HepG2 (cell line): ENCODE results near the gene TPSB2. TPM values are rescaled to one million over a fixed set of nuclear protein-coding genes. Genes with fewer than 3 reads are reported as not detected.

Experiments
- AKAP8 ChIP-seq: sonication (generic); formaldehyde crosslinking; IDR thresholded peaks from 2 replicates; pipeline ENCODE4 v1.5.1; 2020; ENCODE audit warnings: mild to moderate bottlenecking, missing genetic modification reagents
- HNRNPH1 ChIP-seq: fragments of 200-400 bp; formaldehyde crosslinking; optimal IDR thresholded peaks from 2 replicates; pipeline ENCODE3; 2017; ENCODE audit warnings: mild to moderate bottlenecking, low read depth, low read length
- IRF2 ChIP-seq: IDR thresholded peaks from 2 replicates; pipeline ENCODE4 v1.6.1; 2018; ENCODE audit warnings: missing genetic modification reagents, missing compliant biosample characterization
- MED13 ChIP-seq: sonication (generic); formaldehyde crosslinking; IDR thresholded peaks from 2 replicates; pipeline ENCODE4 v1.5.0; 2020; ENCODE audit warnings: missing genetic modification reagents
- NCOA1 ChIP-seq: sonication (generic); formaldehyde crosslinking; IDR thresholded peaks from 2 replicates; pipeline ENCODE4 v1.9.0; 2021; ENCODE audit warnings: missing genetic modification reagents
- PHB2 ChIP-seq: fragments of 450-650 bp; IDR thresholded peaks from 2 replicates; pipeline ENCODE4 v1.6.1; 2018; ENCODE audit not compliant: partially characterized antibody
- PITX1 ChIP-seq: sonication (generic); formaldehyde crosslinking; IDR thresholded peaks from 2 replicates; pipeline ENCODE4 v1.5.1; 2020; ENCODE audit warnings: mild to moderate bottlenecking, missing genetic modification reagents
- POLR2AphosphoS5 ChIP-seq: IDR thresholded peaks from 2 replicates; pipeline ENCODE4 v1.6.1; 2012; ENCODE audit warnings: low read depth, low read length
- SIX1 ChIP-seq: sonication (generic); formaldehyde crosslinking; IDR thresholded peaks from 2 replicates; pipeline ENCODE4 v1.4.0; 2020; ENCODE audit warnings: missing genetic modification reagents, borderline replicate concordance
- ZBTB21 ChIP-seq: sonication (generic); formaldehyde crosslinking; IDR thresholded peaks from 2 replicates; pipeline ENCODE4 v1.4.0; 2020; ENCODE audit warnings: missing genetic modification reagents
- ZFP36 ChIP-seq: fragments of 150-350 bp; IDR thresholded peaks from 2 replicates; pipeline ENCODE4 v1.6.1; 2018; ENCODE audit warnings: borderline replicate concordance, low read length, low read depth; ENCODE audit not compliant: partially characterized antibody
- ZMYM3 ChIP-seq: sonication (generic); formaldehyde crosslinking; IDR thresholded peaks from 2 replicates; pipeline ENCODE4 v1.5.1; 2020; ENCODE audit warnings: mild to moderate bottlenecking, missing genetic modification reagents
- ZMYM4 ChIP-seq: sonication (generic); formaldehyde crosslinking; IDR thresholded peaks from 2 replicates; pipeline ENCODE4 v1.8.1; 2023; ENCODE audit warnings: mild to moderate bottlenecking, missing genetic modification reagents
- ZNF205 ChIP-seq: IDR thresholded peaks from 2 replicates; pipeline ENCODE4 v1.6.1; 2018; ENCODE audit warnings: missing biosample characterization, missing genetic modification reagents
- ZNF33B ChIP-seq: sonication (generic); formaldehyde crosslinking; IDR thresholded peaks from 2 replicates; pipeline ENCODE4 v1.5.1; 2020; ENCODE audit warnings: mild to moderate bottlenecking, missing genetic modification reagents
- ZNF44 ChIP-seq: sonication (generic); formaldehyde crosslinking; IDR thresholded peaks from 2 replicates; pipeline ENCODE4 v1.5.1; 2020; ENCODE audit warnings: mild to moderate bottlenecking, missing genetic modification reagents
- ZNF510 ChIP-seq: sonication (generic); formaldehyde crosslinking; IDR thresholded peaks from 2 replicates; pipeline ENCODE4 v1.4.0; 2020; ENCODE audit warnings: low read depth, mild to moderate bottlenecking, missing genetic modification reagents
- ZNF557 ChIP-seq: sonication (generic); formaldehyde crosslinking; IDR thresholded peaks from 2 replicates; pipeline ENCODE4 v1.4.0; 2020; ENCODE audit warnings: missing genetic modification reagents
- ZNF616 ChIP-seq: sonication (generic); formaldehyde crosslinking; IDR thresholded peaks from 2 replicates; pipeline ENCODE4 v1.5.0; 2020; ENCODE audit warnings: low read depth, mild to moderate bottlenecking, missing genetic modification reagents
- ZNF639 ChIP-seq: conservative IDR thresholded peaks from 2 replicates; pipeline ENCODE4 v1.6.1; 2018; ENCODE audit warnings: missing genetic modification reagents
- ZNF674 ChIP-seq: sonication (generic); formaldehyde crosslinking; IDR thresholded peaks from 2 replicates; pipeline ENCODE4 v1.5.0; 2020; ENCODE audit warnings: low read depth, mild to moderate bottlenecking, missing genetic modification reagents
- ZNF747 ChIP-seq: sonication (generic); formaldehyde crosslinking; IDR thresholded peaks from 2 replicates; pipeline ENCODE4 v1.8.1; 2023; ENCODE audit warnings: missing genetic modification reagents, mild to moderate bottlenecking, borderline replicate concordance
- ZNF878 ChIP-seq: sonication (generic); formaldehyde crosslinking; IDR thresholded peaks from 2 replicates; pipeline ENCODE4 v1.8.1; 2023; ENCODE audit warnings: mild to moderate bottlenecking, missing genetic modification reagents, moderate library complexity
- ZSCAN30 ChIP-seq: sonication (generic); formaldehyde crosslinking; IDR thresholded peaks from 2 replicates; pipeline ENCODE4 v1.5.0; 2020; ENCODE audit warnings: mild to moderate bottlenecking, missing genetic modification reagents
- polyA plus RNA-seq, 8 experiments: library from polyadenylated mRNA; depleted of rRNA in 3 of 8; stranded (reverse) in 7 of 8; unstranded in 1 of 8; fragments of >200 nt; fragmentation: Illumina TruSeq in 4 of 8; extraction: Trizol in 4 of 8; gene quantifications; 2 replicates each; pipeline versions ENCODE4 v1.2.1 to v1.2.3, GENCODE V29; 2011 to 2016; ENCODE audit warnings: low read depth in 4 of 8, missing spikeins in 1 of 8, mixed read lengths in 1 of 8; ENCODE audit not compliant: insufficient read depth in 1 of 8
- total RNA-seq, 5 experiments: library from RNA; depleted of rRNA; stranded (reverse); fragments of >200 nt; fragmentation: Illumina TruSeq; extraction: Trizol; gene quantifications; 2 replicates each; pipeline ENCODE4 v1.2.3, GENCODE V29; 2016; ENCODE audit warnings: low read depth in 1 of 5
- TF ChIP-seq, protein P1 (sequence below): sonication (generic); formaldehyde crosslinking; IDR thresholded peaks from 2 replicates; pipeline ENCODE4 v1.5.1; 2020; ENCODE audit warnings: mild to moderate bottlenecking, missing genetic modification reagents, borderline replicate concordance
- TF ChIP-seq, protein P2 (sequence below): IDR thresholded peaks from 2 replicates; pipeline ENCODE4 v1.6.1; 2016
- TF ChIP-seq, protein P3 (sequence below): sonication (generic); formaldehyde crosslinking; conservative IDR thresholded peaks from 2 replicates; pipeline ENCODE4 v1.8.1; 2023; ENCODE audit warnings: missing genetic modification reagents

Gene TPSB2
- total and polyA plus RNA-seq, 2 of the 13 experiments (the other 11 are each of a cell fraction or from before 2014, with no cell fraction given) = not detected

DNA sequence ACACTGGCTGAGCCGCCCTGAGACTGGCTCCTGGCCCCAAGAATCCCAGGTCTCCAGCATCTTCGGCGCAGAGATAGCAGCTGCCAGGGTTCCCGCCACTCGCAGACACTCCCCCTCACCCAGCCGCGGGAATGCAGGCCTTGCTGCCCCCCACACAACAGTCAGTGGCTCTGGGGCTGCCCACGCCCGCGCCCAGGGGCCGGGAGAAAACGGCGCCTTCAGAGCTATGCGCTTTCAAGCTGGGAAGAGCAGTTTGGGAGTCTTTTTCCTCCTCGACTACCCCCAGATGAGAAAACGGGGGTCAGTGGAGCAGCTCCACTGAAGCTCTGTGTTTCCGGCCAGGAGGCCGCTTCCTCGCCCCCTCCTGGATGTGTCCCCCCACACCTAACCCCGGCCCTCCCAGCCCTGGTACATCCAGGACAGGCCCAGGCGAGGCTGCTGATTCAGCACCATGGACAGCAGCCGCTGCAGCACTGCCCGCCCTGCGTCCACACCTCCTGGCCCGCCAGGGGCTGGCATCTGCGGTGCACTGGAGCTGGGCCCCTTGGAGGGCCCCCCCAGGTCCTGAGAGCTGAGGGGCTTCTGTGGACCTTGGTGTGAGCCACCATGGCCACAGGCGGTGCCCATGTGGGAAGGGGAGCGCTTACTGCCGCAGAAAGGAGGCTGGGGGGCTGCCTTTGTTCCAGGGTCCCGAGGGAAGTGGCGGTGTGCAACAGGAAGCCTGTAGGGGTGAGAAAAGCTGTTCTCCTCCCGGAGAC lies 41.4 kb downstream of the TPSB2 start (continued):
- TF ChIP-seq ZNF510 = no peak
- TF ChIP-seq PHB2 = no peak
- TF ChIP-seq ZMYM4 (CRISPR knock-in tag) = peak; percentile 53
- no peak for TF ChIP-seq ZFP36
- TF ChIP-seq AKAP8 (CRISPR knock-in tag) = no peak
- peak; percentile 60; the same call in 1 of the 2 replicates for TF ChIP-seq ZNF878
- TF ChIP-seq ZNF674 = no peak
- TF ChIP-seq MED13 (CRISPR knock-in tag) = peak; percentile 64; the same call in 1 of the 2 replicates
- TF ChIP-seq ZSCAN30 (CRISPR knock-in tag) = no peak
- 0 out of 2 replicates have a peak, but pooled peaks have one; percentile 41 for TF ChIP-seq ZNF639
- TF ChIP-seq ZNF33B (CRISPR knock-in tag) = no peak
- peak; percentile 50 for TF ChIP-seq PITX1 (CRISPR knock-in tag)
- TF ChIP-seq ZNF616 (CRISPR knock-in tag) = no peak
- no peak for TF ChIP-seq POLR2AphosphoS5
- TF ChIP-seq, protein P1, sequence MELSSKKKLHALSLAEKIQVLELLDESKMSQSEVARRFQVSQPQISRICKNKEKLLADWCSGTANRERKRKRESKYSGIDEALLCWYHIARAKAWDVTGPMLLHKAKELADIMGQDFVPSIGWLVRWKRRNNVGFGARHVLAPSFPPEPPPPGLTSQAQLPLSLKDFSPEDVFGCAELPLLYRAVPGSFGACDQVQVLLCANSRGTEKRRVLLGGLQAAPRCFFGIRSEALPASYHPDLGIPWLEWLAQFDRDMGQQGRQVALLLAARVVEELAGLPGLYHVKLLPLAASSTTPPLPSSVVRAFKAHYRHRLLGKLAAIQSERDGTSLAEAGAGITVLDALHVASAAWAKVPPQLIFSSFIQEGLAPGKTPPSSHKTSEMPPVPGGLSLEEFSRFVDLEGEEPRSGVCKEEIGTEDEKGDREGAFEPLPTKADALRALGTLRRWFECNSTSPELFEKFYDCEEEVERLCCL (CRISPR knock-in tag) = no peak; the same call in 1 of the 2 replicates
- TF ChIP-seq SIX1 (CRISPR knock-in tag) = no peak
- TF ChIP-seq ZNF44 = no peak
- TF ChIP-seq, protein P2, sequence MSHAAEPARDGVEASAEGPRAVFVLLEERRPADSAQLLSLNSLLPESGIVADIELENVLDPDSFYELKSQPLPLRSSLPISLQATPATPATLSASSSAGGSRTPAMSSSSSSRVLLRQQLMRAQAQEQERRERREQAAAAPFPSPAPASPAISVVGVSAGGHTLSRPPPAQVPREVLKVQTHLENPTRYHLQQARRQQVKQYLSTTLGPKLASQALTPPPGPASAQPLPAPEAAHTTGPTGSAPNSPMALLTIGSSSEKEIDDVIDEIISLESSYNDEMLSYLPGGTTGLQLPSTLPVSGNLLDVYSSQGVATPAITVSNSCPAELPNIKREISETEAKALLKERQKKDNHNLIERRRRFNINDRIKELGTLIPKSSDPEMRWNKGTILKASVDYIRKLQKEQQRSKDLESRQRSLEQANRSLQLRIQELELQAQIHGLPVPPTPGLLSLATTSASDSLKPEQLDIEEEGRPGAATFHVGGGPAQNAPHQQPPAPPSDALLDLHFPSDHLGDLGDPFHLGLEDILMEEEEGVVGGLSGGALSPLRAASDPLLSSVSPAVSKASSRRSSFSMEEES (CRISPR knock-in tag) = peak; percentile 60
- no peak for TF ChIP-seq HNRNPH1
- 0 out of 2 replicates have a peak, but pooled peaks have one; percentile 76 for TF ChIP-seq ZNF557 (CRISPR knock-in tag)
- no peak; the same call in 1 of the 2 replicates for TF ChIP-seq ZBTB21
- no peak for TF ChIP-seq ZNF205 (CRISPR knock-in tag)
- TF ChIP-seq, protein P3, sequence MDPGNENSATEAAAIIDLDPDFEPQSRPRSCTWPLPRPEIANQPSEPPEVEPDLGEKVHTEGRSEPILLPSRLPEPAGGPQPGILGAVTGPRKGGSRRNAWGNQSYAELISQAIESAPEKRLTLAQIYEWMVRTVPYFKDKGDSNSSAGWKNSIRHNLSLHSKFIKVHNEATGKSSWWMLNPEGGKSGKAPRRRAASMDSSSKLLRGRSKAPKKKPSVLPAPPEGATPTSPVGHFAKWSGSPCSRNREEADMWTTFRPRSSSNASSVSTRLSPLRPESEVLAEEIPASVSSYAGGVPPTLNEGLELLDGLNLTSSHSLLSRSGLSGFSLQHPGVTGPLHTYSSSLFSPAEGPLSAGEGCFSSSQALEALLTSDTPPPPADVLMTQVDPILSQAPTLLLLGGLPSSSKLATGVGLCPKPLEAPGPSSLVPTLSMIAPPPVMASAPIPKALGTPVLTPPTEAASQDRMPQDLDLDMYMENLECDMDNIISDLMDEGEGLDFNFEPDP (CRISPR knock-in tag) = no peak
- TF ChIP-seq NCOA1 (CRISPR knock-in tag) = no peak
- no peak for TF ChIP-seq ZMYM3 (CRISPR knock-in tag)
- TF ChIP-seq IRF2 = no peak
- TF ChIP-seq ZNF747 (CRISPR knock-in tag) = no peak
